Measurements from ENCODE around the gene ASAP2. TPM values are rescaled to one million over a fixed set of nuclear protein-coding genes. Genes with fewer than 3 reads are reported as not detected.

Gene ASAP2
- polyA plus RNA-seq, 1 experiment = 30.0 TPM

DNA sequence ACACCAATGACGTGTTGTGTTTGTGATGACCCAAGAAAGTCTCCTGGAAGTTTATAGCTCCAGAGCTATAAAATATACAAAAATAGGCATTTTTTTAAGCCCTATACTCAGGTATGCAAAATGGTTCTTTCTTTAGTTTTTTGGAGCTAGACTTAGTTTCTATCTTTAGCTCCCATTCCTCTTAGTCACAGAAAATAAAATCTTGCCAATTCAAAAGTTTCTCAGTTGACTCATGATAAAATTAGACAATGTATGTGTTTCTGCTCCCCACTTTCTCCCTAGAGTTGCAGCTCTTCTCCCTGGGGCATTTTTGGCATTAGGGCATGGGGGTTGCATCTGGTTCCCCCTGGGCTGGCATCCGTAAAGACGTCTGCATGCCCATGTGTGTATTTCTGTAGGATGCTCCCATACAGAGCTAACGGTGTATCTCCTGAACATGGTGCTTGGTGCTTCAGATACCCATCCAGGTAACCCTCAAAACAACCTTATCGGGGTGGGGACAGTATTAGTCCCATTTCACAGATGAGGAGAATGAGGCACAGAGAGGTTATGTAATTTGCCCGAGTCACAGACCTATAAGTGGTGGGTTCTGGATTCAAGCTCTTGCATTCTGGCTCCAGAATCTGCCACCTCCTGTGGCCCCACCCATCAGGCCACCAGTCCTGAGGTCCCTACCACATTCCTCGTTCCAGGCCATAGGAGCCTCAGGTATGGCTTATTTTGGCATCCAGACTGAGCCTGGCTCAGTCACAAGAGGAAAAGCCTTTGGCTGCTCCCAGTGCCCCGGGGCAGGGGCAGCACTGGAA lies 43.1 kb upstream of the ASAP2 start:
- Histone ChIP-seq H3K9me3 (ENCODE audit: control insufficient read depth, insufficient read depth, low read length) (no peaks in the 10 kb centered on the region), H3K4me3 (ENCODE audit: low read depth, low read length) (no peak overlapping the region), H3K27ac (ENCODE audit: low read depth, low read length) (no peak overlapping the region), H3K27me3 (ENCODE audit: control insufficient read depth, insufficient read depth, low read length) (no peaks in the 10 kb centered on the region)
- TF ChIP-seq, protein P1, sequence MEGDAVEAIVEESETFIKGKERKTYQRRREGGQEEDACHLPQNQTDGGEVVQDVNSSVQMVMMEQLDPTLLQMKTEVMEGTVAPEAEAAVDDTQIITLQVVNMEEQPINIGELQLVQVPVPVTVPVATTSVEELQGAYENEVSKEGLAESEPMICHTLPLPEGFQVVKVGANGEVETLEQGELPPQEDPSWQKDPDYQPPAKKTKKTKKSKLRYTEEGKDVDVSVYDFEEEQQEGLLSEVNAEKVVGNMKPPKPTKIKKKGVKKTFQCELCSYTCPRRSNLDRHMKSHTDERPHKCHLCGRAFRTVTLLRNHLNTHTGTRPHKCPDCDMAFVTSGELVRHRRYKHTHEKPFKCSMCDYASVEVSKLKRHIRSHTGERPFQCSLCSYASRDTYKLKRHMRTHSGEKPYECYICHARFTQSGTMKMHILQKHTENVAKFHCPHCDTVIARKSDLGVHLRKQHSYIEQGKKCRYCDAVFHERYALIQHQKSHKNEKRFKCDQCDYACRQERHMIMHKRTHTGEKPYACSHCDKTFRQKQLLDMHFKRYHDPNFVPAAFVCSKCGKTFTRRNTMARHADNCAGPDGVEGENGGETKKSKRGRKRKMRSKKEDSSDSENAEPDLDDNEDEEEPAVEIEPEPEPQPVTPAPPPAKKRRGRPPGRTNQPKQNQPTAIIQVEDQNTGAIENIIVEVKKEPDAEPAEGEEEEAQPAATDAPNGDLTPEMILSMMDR (IDR thresholded peaks at IDR 0.05; ENCODE audit: low read depth, low read length) = no peak
- no peak for DNase-seq (ENCODE audit: low read depth, low spot score)
- POLR2A ChIA-PET = interaction anchor here (0.7 to 1.4 kb wide), 4 partner anchors 12 to 259 kb away, joined by 3 to 6 read pairs (median 4); partner anchors contain the start of gene ASAP2
- CTCF ChIA-PET = interaction anchor here (1.3 to 1.8 kb wide), 5 partner anchors 20 to 208 kb away, joined by 4 to 7 read pairs (median 6); no protein-coding TSS in a partner anchor

DNA sequence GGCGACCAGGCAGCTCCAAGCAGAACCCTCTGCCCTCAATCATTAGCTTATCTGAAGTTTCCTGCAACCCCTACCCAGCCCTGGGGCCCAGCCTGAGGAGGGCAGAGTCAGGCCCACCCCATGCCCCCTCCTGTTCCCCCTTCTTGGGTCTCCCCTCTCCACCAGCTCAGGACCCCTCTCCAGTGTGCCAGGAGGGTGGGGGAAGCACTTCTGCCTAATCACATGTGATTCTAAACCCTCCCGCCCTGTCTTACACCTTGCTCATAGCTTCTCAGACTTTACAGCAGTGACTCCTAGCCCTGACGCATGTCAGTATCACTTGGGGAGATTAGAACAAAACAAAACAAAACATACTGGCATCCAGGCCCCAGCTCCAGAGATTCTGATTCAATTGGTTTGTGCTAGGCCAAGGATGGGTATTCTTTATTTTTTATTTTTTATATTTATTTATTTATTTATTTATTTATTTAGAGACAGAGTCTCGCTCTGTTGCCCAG lies 42.5 kb upstream of the ASAP2 start:
- H3K27ac ChIP-seq (ENCODE audit: low read depth, low read length) = no peak overlapping the region
- no peak overlapping the region for H3K4me3 ChIP-seq (ENCODE audit: low read depth, low read length)
- POLR2A ChIA-PET = interaction anchor here (1.2 to 1.4 kb wide), 2 partner anchors 11 to 42 kb away, joined by 3 to 6 read pairs; partner anchors contain the start of gene ASAP2
- no peaks in the 10 kb centered on the region for H3K9me3 ChIP-seq (ENCODE audit: control insufficient read depth, insufficient read depth, low read length)
- CTCF ChIA-PET = interaction anchor here (1.4 to 1.8 kb wide), 4 partner anchors 21 to 207 kb away, joined by 4 to 7 read pairs (median 6); no protein-coding TSS in a partner anchor
- H3K27me3 ChIP-seq (ENCODE audit: control insufficient read depth, insufficient read depth, low read length) = no peaks in the 10 kb centered on the region
- no peak for DNase-seq (ENCODE audit: low read depth, low spot score)
- TF ChIP-seq, protein P1 (IDR thresholded peaks at IDR 0.05; ENCODE audit: low read depth, low read length) = no peak

DNA sequence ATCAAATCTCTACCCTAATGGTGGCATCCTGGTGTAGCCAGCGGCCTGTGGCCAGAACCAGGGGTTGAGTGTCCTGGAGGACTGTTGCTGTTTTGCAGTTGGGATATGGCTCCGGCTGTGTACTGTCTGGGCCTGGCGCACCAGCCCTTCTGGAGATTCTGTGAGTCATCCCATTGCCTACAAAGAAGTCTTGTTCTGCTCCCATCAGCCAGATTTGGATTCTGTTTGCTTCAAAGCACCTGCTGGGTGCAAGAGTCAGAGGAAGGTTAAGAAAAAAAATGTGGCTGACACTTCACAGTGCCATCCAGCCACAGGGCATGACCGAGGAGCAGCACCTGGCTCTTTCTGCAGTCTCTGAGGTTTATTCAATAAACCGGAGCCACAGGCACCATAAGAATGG lies 41.0 kb upstream of the ASAP2 start:
- TF ChIP-seq, protein P1 (IDR thresholded peaks at IDR 0.05; ENCODE audit: low read depth, low read length) = no peak
- no peak overlapping the region for H3K4me3 ChIP-seq (ENCODE audit: low read depth, low read length)
- no peak for DNase-seq (ENCODE audit: low read depth, low spot score)
- ChIA-PET CTCF (interaction anchor here (0.6 to 1.0 kb wide), 2 partner anchors 12 to 22 kb away, joined by 3 read pairs; no protein-coding TSS in a partner anchor), POLR2A (interaction anchor here (1.6 kb wide), 1 partner anchor 13 kb away, joined by 6 read pairs; no protein-coding TSS in a partner anchor)
- no peaks in the 10 kb centered on the region for H3K27me3 ChIP-seq (ENCODE audit: control insufficient read depth, insufficient read depth, low read length)
- H3K27ac ChIP-seq (ENCODE audit: low read depth, low read length) = no peak overlapping the region
- H3K9me3 ChIP-seq (ENCODE audit: control insufficient read depth, insufficient read depth, low read length) = no peaks in the 10 kb centered on the region

DNA sequence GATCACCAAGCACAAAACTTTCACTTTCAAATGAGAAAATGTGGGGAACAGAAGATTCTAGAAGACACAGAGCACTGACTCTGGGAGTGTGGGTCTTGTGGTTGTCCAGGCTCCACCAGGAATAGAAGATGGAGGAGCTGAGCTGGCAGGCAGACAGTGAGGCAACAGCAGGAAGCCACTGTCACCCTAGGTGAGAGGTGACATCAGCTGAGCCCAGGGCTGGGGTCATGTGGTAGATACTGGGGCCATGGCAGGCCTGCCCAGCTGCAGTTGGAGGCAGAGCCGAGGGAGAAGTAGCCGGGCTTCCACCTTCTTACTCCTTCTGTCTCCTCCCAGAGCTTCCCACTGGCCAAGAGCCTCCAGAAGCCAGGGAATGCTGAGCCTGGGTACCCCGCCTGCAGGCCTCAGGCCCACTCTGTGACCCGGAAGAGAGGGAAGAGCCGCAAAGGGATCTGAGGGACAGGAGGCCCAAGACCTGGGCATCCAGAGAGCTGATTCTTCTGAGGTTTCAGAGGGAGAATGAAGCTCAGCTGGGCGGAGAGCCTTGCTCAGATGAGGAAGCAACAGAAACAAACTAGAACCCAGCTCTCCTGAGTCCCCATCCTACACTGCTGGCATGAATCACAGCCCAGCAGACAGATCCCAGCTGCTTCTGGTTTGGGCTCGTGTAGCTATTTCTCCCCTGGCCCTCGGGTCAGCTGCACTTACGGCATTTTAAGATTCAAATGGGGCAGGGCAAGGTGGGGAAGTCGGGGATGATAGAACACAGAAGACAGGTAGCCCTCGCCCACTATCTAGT lies 39.8 kb upstream of the ASAP2 start:
- Histone ChIP-seq H3K9me3 (ENCODE audit: control insufficient read depth, insufficient read depth, low read length) (no peaks in the 10 kb centered on the region), H3K27me3 (ENCODE audit: control insufficient read depth, insufficient read depth, low read length) (no peaks in the 10 kb centered on the region), H3K27ac (ENCODE audit: low read depth, low read length) (no peak overlapping the region), H3K4me3 (ENCODE audit: low read depth, low read length) (no peak overlapping the region)
- ChIA-PET CTCF (interaction anchor here (1.0 to 1.1 kb wide), 2 partner anchors 23 to 204 kb away, joined by 3 read pairs; no protein-coding TSS in a partner anchor), POLR2A (interaction anchor here (1.6 kb wide), 1 partner anchor 12 kb away, joined by 6 read pairs; no protein-coding TSS in a partner anchor)
- DNase-seq (ENCODE audit: low read depth, low spot score) = no peak
- TF ChIP-seq, protein P1 (IDR thresholded peaks at IDR 0.05; ENCODE audit: low read depth, low read length) = no peak
